SHP77 treated with DMSO at 0.1 percent for 48 hours (cell line): ENCODE data around the gene ENGASE.
A peak's percentile ranks its signal among the peaks of the same experiment; 100 is the strongest.

Source experiments
- DNase-seq: peaks from one replicate; lab custom pipeline; 2025; lab: John Stamatoyannopoulos, UW

Gene ENGASE

GRCh38 chr17:79038545-79039135 is 36.0 kb upstream of the ENGASE start:
- DNase-seq = no peak

GRCh38 chr17:79039171-79039570 is 35.5 kb upstream of the ENGASE start:
- DNase-seq = no peak

- no peak for DNase-seq
Measured at GRCh38 chr17:79039886-79040285, 34.7 kb upstream of the ENGASE start.

- no peak for DNase-seq
Measured at GRCh38 chr17:79041041-79041570, 33.5 kb upstream of the ENGASE start.

- DNase-seq = no peak
Measured at GRCh38 chr17:79041723-79042420, 32.8 kb upstream of the ENGASE start.

GRCh38 chr17:79042421-79043190 is 32.0 kb upstream of the ENGASE start:
- DNase-seq = peak; percentile 30

- DNase-seq = no peak
Measured at GRCh38 chr17:79043191-79043930, 31.3 kb upstream of the ENGASE start.

- DNase-seq = no peak
Measured at GRCh38 chr17:79043931-79044320, 30.7 kb upstream of the ENGASE start.

- DNase-seq = no peak
Measured at GRCh38 chr17:79044462-79044861, 30.2 kb upstream of the ENGASE start.

GRCh38 chr17:79045001-79045729 is 29.5 kb upstream of the ENGASE start:
- no peak for DNase-seq

- DNase-seq = peak; percentile 78
Measured at GRCh38 chr17:79045842-79046196, 28.8 kb upstream of the ENGASE start.

- DNase-seq = no peak
Measured at GRCh38 chr17:79046197-79046915, 28.3 kb upstream of the ENGASE start.

GRCh38 chr17:79046916-79047280 is 27.7 kb upstream of the ENGASE start:
- DNase-seq = no peak

GRCh38 chr17:79047291-79047920 is 27.2 kb upstream of the ENGASE start:
- no peak for DNase-seq

GRCh38 chr17:79047923-79048825 is 26.4 kb upstream of the ENGASE start:
- no peak for DNase-seq

- DNase-seq = no peak
Measured at GRCh38 chr17:79048826-79049755, 25.5 kb upstream of the ENGASE start.

GRCh38 chr17:79049821-79050220 is 24.8 kb upstream of the ENGASE start:
- no peak for DNase-seq

GRCh38 chr17:79050551-79050950 is 24.1 kb upstream of the ENGASE start:
- DNase-seq = no peak
